Stomach (tissue), 9 donors: ENCODE results near the gene DUOX2. TPM values are rescaled to one million over a fixed set of nuclear protein-coding genes. Genes with fewer than 3 reads are reported as not detected.

Experiments
- DNase-seq, 2 donors: peaks; one replicate each; pipeline versions ENCODE4 v3.0.0 to v3.0.0-alpha.2; 2013 to 2019
- H3K27ac ChIP-seq, 5 donors: fragments of 200-600 bp in 4 of 5; sonication (generic) in 4 of 5; one replicate each; pipeline ENCODE4 v1.5.1; 2013 to 2019; ENCODE audit warnings: mild to moderate bottlenecking in 1 of 5, moderate library complexity in 1 of 5
- H3K27me3 ChIP-seq, 3 donors: fragments of 200-600 bp; sonication (generic); one replicate each; pipeline ENCODE4 v1.5.1; 2017 to 2019; ENCODE audit warnings: mixed run types in 1 of 3
- H3K36me3 ChIP-seq, 4 donors: fragments of 200-600 bp; sonication (generic); 1 replicate in 3 of 4; 2 replicates in 1 of 4; pipeline ENCODE4 v1.5.1; 2016 to 2019
- H3K4me1 ChIP-seq, 4 donors: fragments of 200-600 bp; sonication (generic); one replicate each; pipeline ENCODE4 v1.5.1; 2016 to 2019
- H3K4me3 ChIP-seq, 4 donors: fragments of 200-600 bp; sonication (generic) in 3 of 4; one replicate each; pipeline ENCODE4 v1.5.1; 2016 to 2019; ENCODE audit warnings: mild to moderate bottlenecking in 1 of 4
- H3K9me3 ChIP-seq, 4 donors: fragments of 200-600 bp; sonication (generic); one replicate each; pipeline ENCODE4 v1.5.1; 2016 to 2019
- EP300 ChIP-seq: sonication (generic); formaldehyde crosslinking; IDR thresholded peaks from one replicate; pipeline ENCODE4 v1.6.1; 2017; ENCODE audit warnings: antibody characterized with exemption
- POLR2A ChIP-seq, 4 donors: fragments of 450-650 bp; IDR thresholded peaks; one replicate each; pipeline ENCODE4 v1.6.1; 2016; ENCODE audit warnings: antibody characterized with exemption in 4 of 4, control low read depth in 2 of 4, mild to moderate bottlenecking in 1 of 4, moderate library complexity in 1 of 4
- POLR2AphosphoS5 ChIP-seq, 3 donors: sonication (generic); formaldehyde crosslinking; IDR thresholded peaks; one replicate each; pipeline ENCODE4 v1.6.1; 2016; ENCODE audit warnings: antibody characterized with exemption in 3 of 3
- WGBS, 5 donors: extraction: QIAGEN DNeasy Blood & Tissue Kit in 3 of 5; methylation state at CpG; one replicate each; pipeline versions ENCODE4 v1.1.5 to v1.1.7; 2013 to 2018; 5-methylcytosine and 5-hydroxymethylcytosine counted together
- intact Hi-C: fragments of 100-400 bp; cut with DNase I; formaldehyde crosslinking; loops from one replicate; pipeline ENCODE4 v1.15.1; 2023; ENCODE audit warnings: low total_unique reads
- polyA plus RNA-seq, 3 donors: library from polyadenylated mRNA; stranded (reverse); fragments of 200-250 nt; gene quantifications; one replicate each; pipeline ENCODE4 v1.2.3, GENCODE V29; 2013
- total RNA-seq, 5 donors: library from RNA; depleted of rRNA; stranded (reverse); fragments of >200 nt; gene quantifications; one replicate each; pipeline versions ENCODE4 v1.1.0 to v1.2.3, GENCODE V29; 2014 to 2016
- TF ChIP-seq, protein P1 (sequence below), 7 experiments: fragments of 450-650 bp in 4 of 7; fragments of 200-600 bp in 3 of 7; sonication (generic) in 3 of 7; IDR thresholded peaks; one replicate each; pipeline ENCODE4 v1.5.1; 2016 to 2019; ENCODE audit warnings: antibody characterized with exemption in 7 of 7, control low read depth in 2 of 7, mild to moderate bottlenecking in 1 of 7
- donor health status: healthy with polysubstance abuse.
- donor health status: Bipolar disorder and iron deficiency.
- donor health status: healthy.

The DUOX2 gene
- total and polyA plus RNA-seq, 8 donors, result 1.2 to 445 (median 54.5) TPM

DNA sequence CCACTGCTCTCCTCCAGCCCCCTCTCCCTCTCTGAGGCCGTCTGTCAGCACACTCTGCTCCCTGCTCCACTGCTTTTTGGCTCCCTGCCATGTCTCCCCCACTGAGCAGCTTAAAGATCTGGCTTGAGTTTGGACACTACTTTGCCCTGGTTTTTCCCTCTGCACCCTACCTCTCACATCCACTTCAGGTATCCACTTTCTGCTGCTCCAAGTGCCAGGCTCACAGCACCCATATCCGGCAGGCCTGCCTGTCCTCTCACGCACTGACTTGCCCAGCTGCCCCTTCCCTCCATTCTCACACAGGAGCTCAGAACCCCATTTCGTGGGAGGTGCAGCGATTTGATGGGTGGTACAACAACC is 19.6 kb upstream of the DUOX2 start:
- Histone ChIP-seq H3K27ac (no peak overlapping the region), H3K4me3 (no peak overlapping the region), H3K4me1 (peaks cover 11 to 64% (median 33%) of the 10 kb centered on the region in 4 donors), H3K27me3 (peaks cover 16 to 76% (median 47%) of the 10 kb centered on the region in 3 donors), H3K9me3 (no peaks in the 10 kb centered on the region), H3K36me3 (peaks cover 0 to 7% (median 0%) of the 10 kb centered on the region in 4 donors)
- 66 to 81% (median 76%) methylated on average over 5 of the region's 5 CpGs for WGBS, 5 donors
- TF ChIP-seq EP300 (no peak), POLR2A (IDR thresholded peaks at IDR 0.05) (no peak), POLR2AphosphoS5 (IDR thresholded peaks at IDR 0.05) (no peak)
- TF ChIP-seq, protein P1, sequence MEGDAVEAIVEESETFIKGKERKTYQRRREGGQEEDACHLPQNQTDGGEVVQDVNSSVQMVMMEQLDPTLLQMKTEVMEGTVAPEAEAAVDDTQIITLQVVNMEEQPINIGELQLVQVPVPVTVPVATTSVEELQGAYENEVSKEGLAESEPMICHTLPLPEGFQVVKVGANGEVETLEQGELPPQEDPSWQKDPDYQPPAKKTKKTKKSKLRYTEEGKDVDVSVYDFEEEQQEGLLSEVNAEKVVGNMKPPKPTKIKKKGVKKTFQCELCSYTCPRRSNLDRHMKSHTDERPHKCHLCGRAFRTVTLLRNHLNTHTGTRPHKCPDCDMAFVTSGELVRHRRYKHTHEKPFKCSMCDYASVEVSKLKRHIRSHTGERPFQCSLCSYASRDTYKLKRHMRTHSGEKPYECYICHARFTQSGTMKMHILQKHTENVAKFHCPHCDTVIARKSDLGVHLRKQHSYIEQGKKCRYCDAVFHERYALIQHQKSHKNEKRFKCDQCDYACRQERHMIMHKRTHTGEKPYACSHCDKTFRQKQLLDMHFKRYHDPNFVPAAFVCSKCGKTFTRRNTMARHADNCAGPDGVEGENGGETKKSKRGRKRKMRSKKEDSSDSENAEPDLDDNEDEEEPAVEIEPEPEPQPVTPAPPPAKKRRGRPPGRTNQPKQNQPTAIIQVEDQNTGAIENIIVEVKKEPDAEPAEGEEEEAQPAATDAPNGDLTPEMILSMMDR (IDR thresholded peaks at IDR 0.05), result no peak
- DNase-seq, result no peak
- intact Hi-C loops, result no loop called here

DNA sequence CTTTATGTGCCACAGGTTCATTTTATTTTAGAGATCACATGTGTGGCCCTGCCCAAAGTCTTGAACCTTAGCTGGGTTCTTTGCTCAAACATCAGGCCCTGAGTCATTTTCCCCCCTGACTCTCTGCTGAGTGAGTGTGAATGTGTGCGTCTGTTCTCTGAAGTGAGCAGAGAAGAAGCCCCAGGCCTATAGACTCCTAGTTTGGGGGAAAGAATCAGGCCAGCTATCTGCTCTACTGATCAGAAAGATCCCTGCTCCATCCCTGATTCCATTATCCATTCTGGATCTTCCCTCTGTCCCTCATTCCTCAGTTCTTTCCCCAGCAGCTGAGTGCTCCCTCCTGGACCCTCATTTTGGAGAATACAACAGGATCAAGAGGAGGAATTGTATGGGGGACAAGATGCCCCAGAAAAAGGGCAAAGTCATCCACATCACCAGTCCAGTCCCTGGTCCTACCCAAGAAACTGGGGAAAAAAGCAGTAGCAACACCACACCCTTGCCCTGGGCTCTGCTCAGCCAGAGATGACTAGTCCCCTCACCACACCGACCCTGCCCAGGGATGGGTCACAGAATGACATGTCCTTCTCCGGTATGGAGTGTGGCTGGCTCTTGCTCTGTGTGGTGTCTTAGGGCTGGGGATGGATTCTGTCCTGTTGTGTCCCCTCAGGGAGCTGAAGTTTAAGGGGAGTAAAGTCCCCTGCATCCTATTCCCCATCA is 19.0 kb upstream of the DUOX2 start:
- 74 to 82% (median 79%) methylated on average over 3 of the region's 3 CpGs for WGBS, 5 donors
- no peak overlapping the region for H3K27ac ChIP-seq
- intact Hi-C loops, result no loop called here
- H3K4me3 ChIP-seq, result no peak overlapping the region
- peaks cover 16 to 76% (median 51%) of the 10 kb centered on the region in 3 donors for H3K27me3 ChIP-seq
- H3K4me1 ChIP-seq, result peaks cover 11 to 60% (median 29%) of the 10 kb centered on the region in 4 donors
- TF ChIP-seq POLR2A (IDR thresholded peaks at IDR 0.05) (no peak), EP300 (no peak), POLR2AphosphoS5 (IDR thresholded peaks at IDR 0.05) (no peak)
- TF ChIP-seq, protein P1 (IDR thresholded peaks at IDR 0.05), result no peak
- H3K9me3 ChIP-seq, result no peaks in the 10 kb centered on the region
- peaks cover 0 to 7% (median 0%) of the 10 kb centered on the region in 4 donors for H3K36me3 ChIP-seq
- DNase-seq, result no peak

DNA sequence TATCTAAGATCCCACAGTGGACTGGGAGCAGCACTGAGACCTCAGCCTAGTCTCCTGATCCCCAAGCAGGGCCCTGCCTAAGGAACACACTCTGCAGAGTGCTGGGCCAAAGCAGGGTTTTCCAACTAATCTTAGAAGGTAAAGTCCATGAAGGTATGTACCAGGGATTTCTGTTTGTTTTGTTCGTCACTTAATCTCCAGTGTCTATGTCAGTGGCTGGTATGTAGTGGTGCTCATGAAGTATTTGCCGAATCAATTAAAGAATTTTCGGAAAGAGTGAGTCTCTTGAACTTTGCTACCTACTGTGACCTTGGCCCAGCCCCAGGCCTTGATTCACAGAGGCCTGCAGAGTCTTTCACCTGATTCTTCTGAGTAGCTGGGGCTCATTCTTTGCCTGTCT is 17.5 kb upstream of the DUOX2 start:
- intact Hi-C loops, result no loop called here
- Histone ChIP-seq H3K9me3 (no peaks in the 10 kb centered on the region), H3K4me1 (peaks cover 11 to 60% (median 29%) of the 10 kb centered on the region in 4 donors), H3K4me3 (peak overlapping the region in 1 of 4 donors; percentile 45), H3K27me3 (peaks cover 12 to 78% (median 52%) of the 10 kb centered on the region in 3 donors), H3K27ac (no peak overlapping the region), H3K36me3 (peaks cover 0 to 7% (median 0%) of the 10 kb centered on the region in 4 donors)
- TF ChIP-seq POLR2A (IDR thresholded peaks at IDR 0.05) (no peak), POLR2AphosphoS5 (IDR thresholded peaks at IDR 0.05) (no peak), EP300 (no peak)
- TF ChIP-seq, protein P1 (IDR thresholded peaks at IDR 0.05), result no peak
- no peak for DNase-seq
- WGBS, 5 donors, result 43 to 77% (median 68%) methylated on average over 3 of the region's 3 CpGs

DNA sequence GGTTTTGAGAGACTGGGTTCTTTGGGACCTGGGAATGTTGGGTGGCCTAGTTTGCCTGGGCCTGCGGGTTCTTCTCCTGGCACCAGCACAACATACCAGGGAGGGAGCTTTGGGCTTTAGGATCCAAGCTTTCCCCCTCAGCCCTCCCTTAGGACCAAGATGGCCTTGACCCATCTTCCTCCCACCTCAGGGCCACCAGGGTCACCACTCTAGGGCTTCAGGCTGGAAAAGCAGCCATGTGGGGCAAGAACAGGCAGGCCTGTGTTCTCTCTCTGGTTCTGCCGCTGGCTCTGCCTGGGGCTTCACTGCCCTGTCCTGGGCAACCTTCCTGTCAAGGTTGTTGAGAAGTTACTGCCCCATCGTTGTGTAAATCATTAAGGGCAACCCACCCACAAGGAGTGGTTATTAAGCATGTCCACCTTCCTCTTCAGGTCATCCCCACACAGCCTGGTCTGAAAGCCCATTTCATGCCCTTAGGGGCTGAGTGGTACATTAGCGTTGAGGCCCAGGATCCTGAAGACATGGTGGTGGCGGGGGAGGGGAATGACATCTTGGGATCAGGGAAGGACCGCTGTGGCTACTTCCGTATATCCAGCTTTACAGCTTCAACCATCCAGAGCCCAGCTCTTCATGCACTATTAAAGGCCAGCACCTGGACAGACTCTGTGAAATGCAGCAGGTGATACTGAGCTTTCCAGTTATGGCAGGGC is 16.5 kb upstream of the DUOX2 start:
- no peak for TF ChIP-seq POLR2AphosphoS5 (IDR thresholded peaks at IDR 0.05)
- TF ChIP-seq, protein P1 (IDR thresholded peaks at IDR 0.05), result no peak
- TF ChIP-seq POLR2A (IDR thresholded peaks at IDR 0.05), result no peak
- TF ChIP-seq EP300, result no peak
- H3K27me3 ChIP-seq, result peaks cover 8 to 71% (median 45%) of the 10 kb centered on the region in 3 donors
- 70 to 81% (median 74%) methylated on average over 6 to 7 of the region's 7 CpGs for WGBS, 5 donors
- peak overlapping the region; percentile 30 to 49 (median 46) for H3K4me3 ChIP-seq
- H3K36me3 ChIP-seq, result peaks cover 0 to 7% (median 0%) of the 10 kb centered on the region in 4 donors
- peak overlapping the region; percentile 52 to 78 (median 72) for H3K27ac ChIP-seq
- H3K9me3 ChIP-seq, result no peaks in the 10 kb centered on the region
- intact Hi-C loops, result no loop called here
- DNase-seq, result no peak
- H3K4me1 ChIP-seq, result peaks cover 11 to 53% (median 27%) of the 10 kb centered on the region in 4 donors
